HG03565 (cell line): ENCODE data around the gene EIF4EBP2.

Source experiments
- ATAC-seq: cut with Tn5 transposase; IDR thresholded peaks from one replicate; pipeline ENCODE4 v1.9.1; 2021; ENCODE audit warnings: mild to moderate bottlenecking, moderate library complexity; ENCODE audit not compliant: unreplicated experiment

EIF4EBP2 gene

DNA sequence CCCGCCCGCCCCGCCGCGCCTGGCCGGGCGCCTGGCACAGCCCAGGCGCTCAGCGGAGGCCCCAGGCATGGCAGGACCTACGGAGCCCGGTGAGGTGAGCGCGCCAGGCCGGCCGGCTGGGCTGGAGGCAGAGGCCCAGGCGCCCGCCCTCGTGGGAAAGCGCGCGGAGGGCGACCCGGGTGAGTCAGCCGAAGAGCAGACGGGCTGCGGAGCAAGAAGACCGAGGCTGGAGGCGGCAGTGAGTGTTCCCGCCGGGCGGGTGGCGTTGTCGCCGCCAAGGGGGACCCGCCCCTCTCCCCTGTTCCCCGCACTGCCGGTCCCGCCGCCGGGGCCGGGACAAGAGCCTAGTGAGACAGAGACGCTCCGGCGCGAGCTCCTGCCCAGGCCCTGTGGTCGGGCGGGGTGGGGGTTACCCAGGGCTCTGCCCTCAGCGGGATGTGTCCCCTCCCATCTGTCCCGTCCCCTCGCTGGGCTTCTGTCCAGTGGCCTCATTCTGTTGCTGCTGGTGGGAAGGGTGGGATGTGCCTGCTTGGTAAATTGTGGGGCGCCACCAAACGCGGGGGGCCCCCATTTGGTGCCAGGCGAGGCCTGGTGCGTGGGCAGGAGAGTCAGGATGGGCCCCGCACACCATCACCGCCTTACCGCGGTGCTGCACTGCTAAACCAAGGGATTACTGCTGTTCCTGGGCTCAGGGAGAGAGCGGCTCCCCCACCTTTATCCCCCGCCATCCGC, 54.5 kb downstream of the EIF4EBP2 start:
- no peak for ATAC-seq

GRCh38 chr10:70459061-70459773, 55.3 kb downstream of the EIF4EBP2 start:
- ATAC-seq, result no peak

DNA sequence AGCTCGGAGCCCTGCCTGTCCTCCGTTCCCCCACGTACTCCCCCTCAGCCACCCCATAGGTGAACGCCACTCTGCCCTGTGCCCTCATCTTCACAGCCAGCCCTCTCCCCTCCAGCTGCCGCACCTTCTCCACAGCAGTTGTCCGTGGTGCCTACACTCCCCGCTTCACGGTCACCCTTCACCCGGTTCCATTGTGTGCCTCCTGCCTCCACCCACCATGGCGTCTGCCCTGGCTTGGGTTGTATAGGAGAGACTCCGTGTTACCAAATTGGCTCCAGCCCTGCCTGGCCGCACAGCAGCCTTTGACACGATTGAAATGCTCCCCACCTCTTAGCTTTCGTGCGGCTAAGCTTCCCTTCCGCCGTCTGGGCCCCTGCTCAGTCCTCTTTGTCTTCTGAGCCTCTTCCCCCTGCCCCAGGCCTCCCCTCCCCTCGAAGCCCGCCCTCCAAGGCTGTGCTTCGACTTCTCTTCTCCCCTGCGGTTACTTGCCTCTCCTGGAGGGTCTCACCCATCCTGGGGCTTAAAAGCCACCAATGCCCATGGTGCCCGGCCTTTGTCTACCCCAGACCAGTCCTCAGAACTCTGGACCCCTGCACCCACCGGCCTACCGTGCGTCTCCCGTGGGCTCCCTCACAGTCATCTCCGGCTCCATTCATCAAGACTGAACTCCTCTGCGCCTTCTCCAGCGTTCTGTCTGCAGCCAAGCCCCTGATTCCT, 56.0 kb downstream of the EIF4EBP2 start:
- no peak for ATAC-seq

DNA sequence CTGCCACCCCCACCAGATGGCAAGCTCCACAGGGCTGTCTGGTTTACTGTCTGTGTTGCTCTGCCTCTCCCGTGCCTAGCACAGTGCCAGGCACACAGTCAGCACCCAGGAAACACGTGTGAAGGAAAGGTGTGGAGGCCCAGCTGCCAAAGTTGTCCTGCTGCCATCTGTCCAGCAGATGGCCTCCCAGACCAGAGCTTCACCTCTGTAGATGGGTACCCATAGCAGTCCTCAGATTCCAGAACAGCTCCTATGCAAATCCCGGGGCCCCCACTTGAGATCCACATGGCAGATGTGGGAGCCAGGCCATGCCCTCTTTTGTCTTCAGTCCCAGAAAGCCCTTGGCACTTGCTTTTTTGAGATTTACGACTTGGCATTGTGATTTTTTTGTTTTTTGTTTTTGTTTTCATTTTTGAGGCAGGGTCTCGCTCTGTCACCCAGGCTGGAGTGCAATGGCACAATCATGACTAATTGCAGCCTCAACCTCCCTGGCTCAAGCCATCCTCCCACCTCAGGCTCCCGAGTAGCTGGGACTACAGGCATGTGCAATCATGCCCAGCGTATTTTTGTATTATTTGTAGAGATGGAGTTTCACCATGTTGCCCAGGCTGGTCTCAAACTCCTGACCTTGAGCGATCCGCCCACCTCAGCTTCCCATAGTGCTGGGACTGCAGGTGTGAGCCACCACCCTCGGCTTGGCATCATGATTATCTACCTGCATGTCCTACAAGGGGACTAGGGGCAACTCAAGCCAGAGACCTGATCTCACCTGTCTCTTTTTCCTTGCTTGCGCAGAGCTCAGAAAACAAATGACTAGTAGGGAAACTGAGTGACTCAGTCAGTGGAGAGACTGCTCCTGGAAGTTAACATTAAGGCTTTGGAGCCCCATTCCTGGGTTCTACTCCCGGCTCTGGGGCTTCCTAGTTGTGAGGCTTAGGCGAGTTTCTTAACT, 57.7 kb downstream of the EIF4EBP2 start:
- ATAC-seq, result no peak

- ATAC-seq, result no peak
Observed at GRCh38 chr10:70462349-70462984, 58.5 kb downstream of the EIF4EBP2 start.

DNA sequence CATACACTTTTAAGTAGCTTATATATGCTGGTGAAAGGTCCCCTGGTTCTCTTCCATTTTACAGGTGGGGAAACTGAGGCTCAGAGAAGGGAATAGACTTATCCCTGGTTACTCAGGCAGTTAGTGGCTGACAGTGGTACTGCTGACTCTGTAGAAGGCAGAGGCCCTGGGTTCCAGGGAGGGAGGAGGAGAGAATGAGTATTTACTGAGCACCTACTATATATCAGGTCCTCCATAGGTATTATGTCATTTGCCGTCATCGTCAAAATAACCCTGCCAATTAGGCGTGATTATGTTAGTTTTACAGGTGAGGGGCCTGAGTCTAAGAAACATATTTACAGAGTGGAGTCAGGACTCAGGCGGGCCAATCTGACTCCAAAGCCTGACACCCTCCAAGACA, 61.3 kb downstream of the EIF4EBP2 start:
- ATAC-seq, result no peak

DNA sequence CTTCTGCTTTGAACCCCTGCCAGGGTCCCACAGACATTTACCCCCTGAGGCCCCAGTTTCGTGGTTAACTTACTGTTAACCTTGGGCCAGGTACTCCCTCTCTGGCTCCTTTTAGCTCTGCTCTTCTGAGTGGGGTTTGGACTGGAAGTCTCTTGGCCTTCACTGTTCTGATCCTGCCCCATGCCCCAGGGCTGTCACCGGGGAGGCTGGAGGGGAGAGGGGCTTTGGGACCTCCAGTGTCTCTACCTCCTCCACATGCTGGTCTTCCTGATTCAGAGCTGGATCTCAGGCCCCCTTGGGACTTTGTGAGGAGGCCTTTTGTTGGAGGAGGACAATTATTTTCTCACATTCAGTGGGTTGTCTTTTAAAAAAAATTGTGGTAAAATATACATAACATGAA, 61.9 kb downstream of the EIF4EBP2 start:
- ATAC-seq, result no peak

DNA sequence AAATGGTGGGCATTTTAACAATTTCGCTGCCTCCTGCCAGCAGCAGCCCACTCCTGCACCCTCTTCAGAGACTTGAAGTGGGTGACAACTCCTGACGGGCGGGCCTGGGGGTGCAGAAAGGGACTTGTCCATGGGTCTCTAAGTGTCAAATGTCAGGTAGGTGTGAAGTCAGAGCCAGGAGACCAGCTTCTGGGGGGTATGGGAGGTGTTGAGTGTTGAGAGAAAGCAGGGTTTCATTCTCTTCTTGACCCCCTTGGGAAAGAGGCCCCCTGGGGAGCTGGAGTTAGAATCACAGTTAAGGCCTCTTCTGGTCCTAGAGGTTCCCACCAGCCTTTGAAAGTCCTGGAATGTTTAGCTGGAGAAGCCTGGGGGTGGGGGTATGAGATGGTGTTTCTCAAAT, 63.0 kb downstream of the EIF4EBP2 start:
- ATAC-seq, result no peak

DNA sequence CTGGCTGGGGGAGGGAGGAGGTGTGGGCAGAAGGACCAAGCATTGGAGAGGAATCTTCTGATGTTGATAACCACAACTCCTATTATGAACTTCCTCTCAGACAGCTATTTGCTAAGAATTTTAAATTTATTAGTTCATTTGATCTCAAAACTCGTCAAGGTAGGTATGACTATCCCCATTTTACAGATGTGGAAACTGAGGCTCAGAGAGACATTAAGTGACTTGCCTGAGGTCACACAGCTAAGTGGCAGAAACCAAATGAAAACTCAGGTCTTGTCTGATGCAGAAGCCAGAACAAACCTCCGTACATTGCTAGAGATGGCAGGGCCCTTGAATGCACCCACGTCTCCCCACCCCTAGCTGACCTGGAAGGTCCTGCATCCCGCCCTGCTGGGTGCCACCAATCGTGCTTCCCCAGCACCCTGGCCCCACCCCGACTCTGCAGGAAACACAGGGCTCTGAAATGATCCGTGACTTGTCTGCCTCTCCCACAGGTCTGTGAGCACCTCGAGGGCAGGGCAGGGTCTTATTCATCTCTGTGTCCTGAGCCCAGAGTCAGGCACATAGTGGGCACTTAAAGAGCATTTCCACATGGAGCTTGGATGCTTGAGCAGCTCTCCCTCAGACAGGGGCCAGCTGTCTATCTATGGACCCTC, 69.0 kb downstream of the EIF4EBP2 start:
- no peak for ATAC-seq

GRCh38 chr10:70474780-70475179, 70.8 kb downstream of the EIF4EBP2 start:
- ATAC-seq, result no peak

DNA sequence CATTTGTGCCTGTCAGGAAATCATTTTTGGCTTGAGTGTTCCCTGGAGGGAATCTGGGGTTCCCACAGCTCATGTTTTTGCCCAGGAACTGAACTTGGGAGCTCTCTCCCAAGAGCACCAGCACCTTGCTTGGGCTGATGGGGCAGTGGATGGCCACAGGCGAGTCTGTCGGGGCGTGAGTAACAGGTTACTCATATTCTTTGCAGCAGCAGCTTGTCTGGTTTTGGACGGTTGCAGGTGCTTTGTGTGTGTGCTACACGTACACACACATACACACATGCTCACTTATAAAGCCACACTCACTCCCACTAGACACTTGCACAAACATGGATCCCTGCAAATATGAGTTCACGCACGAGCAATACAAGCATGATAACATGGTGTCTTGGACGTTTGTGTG, 71.7 kb downstream of the EIF4EBP2 start:
- no peak for ATAC-seq

GRCh38 chr10:70476249-70477035, 72.5 kb downstream of the EIF4EBP2 start:
- ATAC-seq, result no peak

GRCh38 chr10:70477661-70478162, 73.8 kb downstream of the EIF4EBP2 start:
- ATAC-seq, result no peak
